ENCODE data around the gene VAMP2.

The VAMP2 gene

GRCh38 chr17:8162233-8162996, at the start of gene VAMP2:
Gene VAMP2 (minus strand): TSS chr17:8162948. CDS start chr17:8162879, 69 bp downstream.
- peak in 1 of 2 experiments; percentile 69 for DNase-seq

- DNase-seq: peak; percentile 33 to 45
These were observed 48.2 kb upstream of the VAMP2 start for GRCh38 chr17:8210761-8211458.

GRCh38 chr17:8209907-8210760, 47.4 kb upstream of the VAMP2 start, which contains the start of gene AURKB:
Gene AURKB (minus strand): TSS chr17:8210575. CDS start chr17:8210224, 351 bp downstream.
- DNase-seq: peak; percentile 85 to 93

GRCh38 chr17:8206536-8206935, 43.8 kb upstream of the VAMP2 start:
- DNase-seq: no peak

GRCh38 chr17:8204761-8205555, 42.2 kb upstream of the VAMP2 start:
- DNase-seq: no peak

- DNase-seq: peak; percentile 84 to 85
These were observed 29.5 kb upstream of the VAMP2 start for GRCh38 chr17:8192070-8192815.

GRCh38 chr17:8190506-8190905, 27.8 kb upstream of the VAMP2 start:
- DNase-seq: no peak

- peak; percentile 91 to 94 for DNase-seq
These were observed 27.1 kb upstream of the VAMP2 start, which contains the start of gene BORCS6 for GRCh38 chr17:8189711-8190477. Gene BORCS6 (minus strand): TSS chr17:8190180. CDS start chr17:8190140, 40 bp downstream.

GRCh38 chr17:8189041-8189710, 26.4 kb upstream of the VAMP2 start:
- DNase-seq: peak in 1 of 2 experiments; percentile 32

- DNase-seq: no peak
These were observed 25.6 kb upstream of the VAMP2 start for GRCh38 chr17:8188263-8188839.

- peak; percentile 95 to 97 for DNase-seq
These were observed 24.9 kb upstream of the VAMP2 start for GRCh38 chr17:8187517-8188262.

GRCh38 chr17:8186787-8187516, 24.2 kb upstream of the VAMP2 start:
- peak; percentile 92 to 94 for DNase-seq

- no peak for DNase-seq
These were observed 23.7 kb upstream of the VAMP2 start for GRCh38 chr17:8186446-8186786.

- DNase-seq: peak; percentile 51 to 79
These were observed 23.1 kb upstream of the VAMP2 start for GRCh38 chr17:8185582-8186445.

- DNase-seq: no peak
These were observed 14.4 kb upstream of the VAMP2 start for GRCh38 chr17:8176998-8177731.

- DNase-seq: peak; percentile 49 to 84
These were observed 13.6 kb upstream of the VAMP2 start, which contains the start of gene TMEM107 for GRCh38 chr17:8176197-8176940. Gene TMEM107 (minus strand): TSS chr17:8176380. CDS start chr17:8176286, 94 bp downstream.
